Aorta (tissue), 5 donors: Measurements from ENCODE around the gene CRYBA4. TPM values are rescaled to one million over a fixed set of nuclear protein-coding genes. Genes with fewer than 3 reads are reported as not detected.

Experiments used
- ATAC-seq: fragments of 200-7000 bp; cut with Tn5 transposase; one replicate; pipeline ENCODE4 v1.9.1; 2022; ENCODE audit warnings: moderate library complexity; ENCODE audit not compliant: low FRiP score
- DNase-seq, 2 donors: peaks; one replicate each; pipeline ENCODE4 v3.0.0-alpha.2; 2020
- H3K27ac ChIP-seq, 2 donors: one replicate each; pipeline ENCODE4 v1.5.1; 2013; ENCODE audit warnings: low read length in 2 of 2, mild to moderate bottlenecking in 2 of 2, moderate library complexity in 2 of 2, control low read depth in 1 of 2, inconsistent platforms in 1 of 2, low read depth in 1 of 2
- H3K27me3 ChIP-seq, 2 donors: one replicate each; pipeline ENCODE4 v1.6.1; 2013; ENCODE audit warnings: control low read depth in 1 of 2, low read length in 1 of 2, mild to moderate bottlenecking in 1 of 2, moderate library complexity in 1 of 2; ENCODE audit not compliant: insufficient read depth in 2 of 2, control insufficient read depth in 1 of 2
- H3K36me3 ChIP-seq, 2 donors: one replicate each; pipeline ENCODE4 v1.6.1; 2013; ENCODE audit warnings: control low read depth in 1 of 2, low read length in 1 of 2, mild to moderate bottlenecking in 1 of 2; ENCODE audit not compliant: insufficient read depth in 2 of 2, control insufficient read depth in 1 of 2
- H3K4me1 ChIP-seq, 2 donors: one replicate each; pipeline ENCODE4 v1.6.1; 2013; ENCODE audit warnings: low read length in 2 of 2, control low read depth in 1 of 2, mild to moderate bottlenecking in 1 of 2, moderate library complexity in 1 of 2; ENCODE audit not compliant: insufficient read depth in 2 of 2, control insufficient read depth in 1 of 2
- H3K4me3 ChIP-seq, 2 donors: one replicate each; pipeline ENCODE4 v1.5.1; 2013; ENCODE audit warnings: low read length in 2 of 2, control low read depth in 1 of 2, mild to moderate bottlenecking in 1 of 2
- H3K9me3 ChIP-seq: one replicate; pipeline ENCODE4 v1.6.1; 2013; ENCODE audit warnings: mild to moderate bottlenecking, low read length; ENCODE audit not compliant: control insufficient read depth
- WGBS, 2 donors: extraction: QIAGEN DNeasy Blood & Tissue Kit; methylation state at CpG; one replicate each; pipeline ENCODE4 v1.1.7; 2013; 5-methylcytosine and 5-hydroxymethylcytosine counted together
- intact Hi-C, 2 donors: fragments of 100-400 bp; cut with DNase I; formaldehyde crosslinking; loops; one replicate each; pipeline versions ENCODE4 v1.14.2 to v1.15.0; 2022
- polyA plus RNA-seq, 2 donors: library from polyadenylated mRNA; stranded (reverse); fragments of 200-250 nt; gene quantifications; one replicate each; pipeline ENCODE4 v1.2.3, GENCODE V29; 2013
- total RNA-seq, 2 donors: library from RNA; stranded (reverse); fragmentation: NEBNext Ultra II Directional; extraction: Animal tissue kit (Norgen Biotek cat#: 25700); gene quantifications; one replicate each; pipeline ENCODE4 v1.2.1, GENCODE V29; 2021
- donor health status: healthy with polysubstance abuse.
- donor health status: Bipolar disorder and iron deficiency.
- donor health status: DM: no; HTN: no; CAD: no.
- donor health status: DM: no; HTN: no; CAD: no.
- donor health status: DM: yes; HTN: yes; CAD: no.

CRYBA4 gene
- total and polyA plus RNA-seq, 4 donors: not detected

DNA sequence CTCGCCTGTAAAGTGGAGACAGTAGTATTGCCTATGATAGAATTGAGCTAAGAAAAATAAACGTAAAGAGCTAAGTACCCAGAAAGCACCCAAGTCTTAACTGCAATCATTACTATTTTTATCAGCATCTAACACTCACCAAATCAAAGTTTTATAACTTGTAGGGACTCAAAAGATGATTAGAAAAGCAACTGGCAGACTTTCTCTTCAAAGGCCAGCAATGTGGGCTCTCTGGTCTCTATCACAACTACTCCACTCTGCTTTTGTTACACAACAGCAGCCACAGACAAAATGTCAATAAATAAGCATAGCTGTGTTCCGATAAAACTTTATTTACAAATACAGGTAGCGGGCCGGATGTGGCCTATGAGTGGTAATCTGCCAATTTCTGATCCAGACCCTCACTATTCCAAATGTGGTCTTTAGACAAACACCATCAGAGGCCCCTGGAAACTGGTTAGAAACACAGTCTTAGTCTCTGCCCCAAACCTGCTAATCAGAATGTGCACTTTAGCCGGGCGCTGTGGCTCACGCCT lies 40.1 kb upstream of the CRYBA4 start:
- Histone ChIP-seq H3K27ac (no peak overlapping the region), H3K9me3 (no peaks in the 10 kb centered on the region), H3K36me3 (no peaks in the 10 kb centered on the region), H3K4me3 (no peak overlapping the region), H3K4me1 (no peaks in the 10 kb centered on the region), H3K27me3 (no peaks in the 10 kb centered on the region)
- WGBS, 2 donors: 96 to 97% methylated on average over 8 of the region's 8 CpGs
- intact Hi-C loops: no loop called here
- no peak for ATAC-seq
- no peak for DNase-seq

DNA sequence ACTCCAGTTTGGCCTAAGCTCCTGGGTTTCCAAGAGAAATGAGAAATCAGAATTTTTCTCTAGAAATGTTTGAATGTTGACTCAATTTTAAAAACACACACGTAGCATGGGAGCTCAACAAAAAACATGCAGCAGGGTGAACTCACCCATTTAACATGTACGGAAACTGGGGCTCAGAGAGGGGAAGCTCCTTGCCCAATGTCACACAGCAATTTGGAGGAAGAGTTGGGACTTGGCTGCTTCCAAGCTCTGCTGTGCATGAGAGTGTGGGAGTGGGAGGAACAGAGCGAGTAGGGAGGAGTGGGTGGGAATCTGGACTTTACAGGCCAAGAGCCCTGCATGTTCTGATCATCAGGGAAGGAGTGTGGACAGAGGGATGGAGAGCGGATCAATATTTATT lies 37.8 kb upstream of the CRYBA4 start:
- Histone ChIP-seq H3K4me1 (no peaks in the 10 kb centered on the region), H3K4me3 (no peak overlapping the region), H3K36me3 (no peaks in the 10 kb centered on the region), H3K27ac (no peak overlapping the region), H3K27me3 (no peaks in the 10 kb centered on the region), H3K9me3 (no peaks in the 10 kb centered on the region)
- no peak for ATAC-seq
- 73 to 78% methylated on average over 4 of the region's 4 CpGs for WGBS, 2 donors
- DNase-seq: no peak
- intact Hi-C loops: no loop called here

DNA sequence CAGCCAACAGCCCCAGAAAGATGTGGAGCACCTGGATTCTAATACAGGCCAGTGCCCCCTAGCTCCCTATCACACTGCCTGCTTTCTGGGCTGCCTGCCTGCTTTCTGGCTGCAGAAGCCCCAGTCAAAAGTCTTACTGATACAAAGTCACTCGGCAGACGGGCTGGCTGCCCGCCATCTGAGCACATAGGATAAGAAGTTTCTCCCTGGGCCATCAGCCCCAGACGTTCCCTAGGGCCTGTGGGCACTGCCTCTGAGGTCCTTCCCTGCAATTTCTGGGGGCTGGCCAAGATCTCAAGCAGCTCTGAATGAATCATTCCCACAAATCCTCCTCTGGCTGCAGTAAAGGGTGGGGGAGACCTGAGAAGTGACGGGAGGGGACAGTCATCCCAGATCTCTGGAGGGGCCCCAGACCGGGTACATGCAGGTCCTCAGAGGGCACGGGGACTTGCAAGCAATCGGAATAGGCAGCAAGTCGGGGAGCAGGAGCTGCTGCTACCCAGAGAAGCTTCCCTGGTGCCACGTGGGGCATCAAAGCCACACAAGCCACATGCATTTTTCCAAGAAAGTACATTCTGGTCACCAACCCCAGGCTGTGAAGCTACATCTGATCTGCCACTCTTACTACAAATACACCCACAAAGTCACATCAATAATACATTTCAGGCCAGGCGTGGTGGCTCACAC lies 36.5 kb upstream of the CRYBA4 start:
- H3K4me3 ChIP-seq: no peak overlapping the region
- DNase-seq: peak; percentile 74 to 84
- no peak overlapping the region for H3K27ac ChIP-seq
- 18 to 19% methylated on average over 11 of the region's 11 CpGs for WGBS, 2 donors
- no peaks in the 10 kb centered on the region for H3K27me3 ChIP-seq
- H3K9me3 ChIP-seq: no peaks in the 10 kb centered on the region
- H3K36me3 ChIP-seq: no peaks in the 10 kb centered on the region
- H3K4me1 ChIP-seq: no peaks in the 10 kb centered on the region
- intact Hi-C loops: no loop called here
- no peak for ATAC-seq

DNA sequence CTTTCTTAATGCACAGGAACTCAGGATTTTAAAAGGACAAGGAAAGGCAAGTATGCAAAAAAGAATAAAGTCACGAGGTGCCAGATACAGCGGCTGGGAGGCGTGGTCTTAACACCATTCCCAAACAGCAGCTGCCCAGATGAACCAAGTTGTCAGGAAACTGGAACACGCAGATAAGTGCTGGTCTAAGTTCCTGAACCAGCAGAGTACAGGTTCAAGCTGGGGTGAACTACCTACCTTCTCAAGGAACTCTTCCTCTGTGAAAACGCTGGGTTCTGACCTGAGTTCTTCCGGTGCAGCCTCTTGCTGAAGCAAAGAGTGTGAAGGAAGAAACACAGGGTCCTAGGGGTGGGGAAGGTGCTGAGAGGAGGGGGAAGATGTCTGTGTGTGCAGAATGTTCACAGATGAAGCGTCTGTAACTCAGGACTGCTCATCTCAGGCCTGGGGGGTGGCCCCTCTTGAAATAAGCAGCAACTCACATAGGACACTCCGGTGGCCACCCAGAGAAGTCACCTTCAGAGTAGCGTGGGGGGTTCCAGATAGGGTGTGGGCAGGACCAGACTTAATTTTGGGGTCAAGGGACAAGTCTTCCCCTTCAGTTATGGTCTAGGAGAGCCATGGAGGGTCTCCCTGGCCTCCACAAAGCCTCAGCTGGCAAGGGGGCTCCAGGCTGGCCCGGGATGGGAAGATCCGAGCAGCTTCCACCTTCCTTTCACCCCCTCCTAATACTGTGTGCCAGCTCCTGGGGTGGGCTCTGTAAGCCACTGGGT lies 35.0 kb upstream of the CRYBA4 start:
- 84 to 90% methylated on average over 11 of the region's 11 CpGs for WGBS, 2 donors
- Histone ChIP-seq H3K36me3 (no peaks in the 10 kb centered on the region), H3K4me1 (no peaks in the 10 kb centered on the region), H3K9me3 (no peaks in the 10 kb centered on the region), H3K27ac (no peak overlapping the region), H3K27me3 (no peaks in the 10 kb centered on the region), H3K4me3 (no peak overlapping the region)
- intact Hi-C loops: no loop called here
- ATAC-seq (no peak), DNase-seq (no peak)

DNA sequence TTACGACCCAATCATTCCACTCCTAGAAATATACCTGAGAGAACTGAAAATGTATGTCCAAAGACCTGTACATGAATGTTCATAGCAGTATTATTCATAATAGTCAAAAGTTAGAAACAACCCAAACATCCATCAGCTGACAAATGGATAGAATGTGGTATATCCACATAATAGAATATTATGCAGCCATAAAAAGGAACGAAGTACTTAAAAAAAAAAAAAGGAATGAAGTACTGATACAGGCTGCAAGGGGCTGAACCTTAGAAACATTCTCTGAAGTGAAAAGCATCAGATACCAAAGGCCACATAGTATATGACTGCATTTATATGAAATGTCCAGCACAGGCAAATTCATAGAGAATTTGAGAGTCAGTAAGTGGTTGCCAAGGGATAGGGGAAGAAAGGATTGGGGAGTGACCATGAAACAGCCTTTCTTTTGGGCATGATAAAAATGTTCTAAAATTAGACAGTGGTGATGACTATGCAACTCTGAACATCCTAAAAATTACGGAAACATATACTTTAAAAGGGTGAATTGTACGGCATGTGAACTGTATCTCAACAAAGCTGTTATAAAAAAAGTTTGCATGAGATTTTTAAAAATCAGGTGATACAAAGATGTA lies 33.7 kb upstream of the CRYBA4 start:
- intact Hi-C loops: no loop called here
- ATAC-seq (no peak), DNase-seq (no peak)
- Histone ChIP-seq H3K4me3 (no peak overlapping the region), H3K27me3 (no peaks in the 10 kb centered on the region), H3K9me3 (no peaks in the 10 kb centered on the region), H3K27ac (no peak overlapping the region), H3K36me3 (no peaks in the 10 kb centered on the region), H3K4me1 (no peaks in the 10 kb centered on the region)
- WGBS, 2 donors: 91 to 97% methylated on average over 4 of the region's 4 CpGs

DNA sequence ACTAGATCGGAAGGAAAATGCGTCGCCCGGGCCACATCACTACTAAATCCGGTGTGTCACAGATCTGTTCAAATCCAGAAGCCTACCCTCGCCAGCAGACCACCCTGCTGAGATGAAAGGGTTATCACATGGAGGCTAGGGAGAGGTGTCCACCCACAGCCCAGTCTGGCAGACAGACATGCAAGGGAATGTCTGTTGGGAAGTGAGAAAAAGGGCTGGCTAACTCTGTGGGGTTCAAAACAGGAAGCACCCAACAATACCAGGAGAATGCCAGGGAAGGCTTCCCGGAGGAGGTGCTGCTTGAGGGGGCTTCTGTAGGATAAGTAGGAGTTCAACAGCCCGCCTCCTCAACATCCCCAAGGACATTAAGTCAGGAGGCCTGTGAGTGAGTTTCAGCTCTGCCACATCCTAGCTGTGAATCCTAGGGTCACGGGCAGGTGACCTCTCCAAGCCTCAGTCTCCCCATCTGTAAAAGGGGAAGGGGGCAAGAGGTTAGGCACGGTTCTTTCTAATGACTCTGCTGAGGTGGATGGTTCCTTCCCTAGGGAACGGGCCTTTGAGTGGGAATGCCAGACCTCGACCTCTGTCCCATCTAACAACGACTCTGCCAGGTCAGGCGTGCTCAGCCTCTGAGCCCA lies 32.9 kb upstream of the CRYBA4 start:
- no peaks in the 10 kb centered on the region for H3K36me3 ChIP-seq
- ATAC-seq: no peak
- intact Hi-C loops: no loop called here
- peak overlapping the region in 1 of 2 donors; percentile 59 for H3K4me3 ChIP-seq
- 64 to 66% methylated on average over 14 of the region's 14 CpGs for WGBS, 2 donors
- no peaks in the 10 kb centered on the region for H3K27me3 ChIP-seq
- no peaks in the 10 kb centered on the region for H3K9me3 ChIP-seq
- no peak overlapping the region for H3K27ac ChIP-seq
- DNase-seq: no peak
- H3K4me1 ChIP-seq: no peaks in the 10 kb centered on the region

DNA sequence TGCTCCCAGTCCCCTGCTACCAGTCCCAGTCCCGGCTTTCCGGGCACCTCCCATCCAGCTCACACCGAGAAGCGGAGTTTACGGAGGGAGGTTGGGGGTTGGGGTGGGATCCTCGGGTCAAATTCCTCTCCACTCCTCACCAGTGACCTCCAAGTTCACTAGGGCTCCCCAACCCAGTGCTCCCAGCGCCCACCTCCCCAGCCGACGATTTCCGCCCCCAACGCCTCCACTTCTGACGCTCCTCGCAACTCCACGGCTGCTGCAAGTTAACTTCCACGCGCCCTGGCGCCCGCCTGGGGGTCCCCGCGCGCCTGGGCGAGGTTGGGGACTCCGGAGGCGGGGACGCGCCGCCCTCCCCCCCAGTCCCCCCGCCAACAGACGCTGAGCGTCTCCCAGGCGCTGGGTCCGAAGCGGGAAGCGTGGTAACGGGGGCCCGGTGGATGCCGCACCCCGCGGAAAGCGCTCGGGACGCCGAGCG lies 32.4 kb upstream of the CRYBA4 start:
- intact Hi-C loops: no loop called here
- peak overlapping the region; percentile 59 to 93 for H3K4me3 ChIP-seq
- H3K27me3 ChIP-seq: no peaks in the 10 kb centered on the region
- no peak overlapping the region for H3K27ac ChIP-seq
- no peaks in the 10 kb centered on the region for H3K36me3 ChIP-seq
- peak; percentile 43 for ATAC-seq
- peak; percentile 59 to 79 for DNase-seq
- no peaks in the 10 kb centered on the region for H3K4me1 ChIP-seq
- WGBS, 2 donors: 1% methylated on average over 36 to 44 of the region's 44 CpGs
- no peaks in the 10 kb centered on the region for H3K9me3 ChIP-seq
